Measurements from ENCODE around the gene FES. TPM values are rescaled to one million over a fixed set of nuclear protein-coding genes. Genes with fewer than 3 reads are reported as not detected.
A peak's percentile ranks its signal among the peaks of the same experiment; 100 is the strongest.

Gene FES
- total RNA-seq, 1 experiment from 2014 or later: 6.7 TPM

DNA sequence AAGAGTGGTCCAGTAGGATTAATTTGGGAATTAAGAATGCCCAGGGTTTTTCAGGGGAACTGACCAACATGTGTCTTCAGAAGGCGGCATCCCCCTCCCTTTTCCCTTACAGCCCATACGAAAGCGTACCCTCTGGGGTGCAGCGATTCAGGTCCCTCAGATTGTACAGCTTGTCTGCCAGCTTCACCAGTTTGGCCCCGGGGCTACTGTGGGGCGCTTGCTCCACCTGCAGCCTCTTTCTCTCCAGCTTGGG lies 47.2 kb downstream of the FES start:
- WGBS (ENCODE audit: extremely low coverage, insufficient read length, low lambda C conversion rate): no CpG with 5 or more reads among the region's 6 CpGs
- Histone ChIP-seq H3K4ac (ENCODE audit: low read depth, low read length) (no peak overlapping the region), H4K8ac (replicated peaks; ENCODE audit: insufficient read length, low read depth, low read length) (no peak overlapping the region), H3K9me3 (ENCODE audit: control insufficient read depth, low read depth, low read length) (no peaks in the 10 kb centered on the region), H2BK20ac (ENCODE audit: low read depth, low read length, poor library complexity, severe bottlenecking) (no peak overlapping the region), H3K79me2 (ENCODE audit: insufficient read depth, low read length) (no peaks in the 10 kb centered on the region; the same call in 1 of the 2 replicates), H3K4me1 (ENCODE audit: insufficient read depth, low read length) (no peaks in the 10 kb centered on the region), H3K23ac (ENCODE audit: insufficient read length, low read depth, low read length) (no peak overlapping the region), H2BK120ac (ENCODE audit: low read depth, low read length, poor library complexity, severe bottlenecking) (no peak overlapping the region), H3K14ac (ENCODE audit: insufficient read depth, low read length) (no peak overlapping the region), H4K5ac (ENCODE audit: insufficient read length, low read depth, low read length) (no peak overlapping the region), H2AK5ac (ENCODE audit: insufficient read length, low read length) (no peak overlapping the region), H3K4me2 (ENCODE audit: insufficient read depth, insufficient read length, low read length) (peak overlapping the region; percentile 80), H3K79me1 (ENCODE audit: insufficient read depth, low read depth, low read length, poor library complexity, severe bottlenecking) (no peaks in the 10 kb centered on the region), H3K56ac (ENCODE audit: insufficient read length, low read depth, low read length) (no peak overlapping the region), H2BK12ac (ENCODE audit: insufficient read length, low read depth, low read length) (no peak overlapping the region), H2AFZ (ENCODE audit: low read length) (no peak overlapping the region), H2BK5ac (ENCODE audit: insufficient read length, low read length) (no peak overlapping the region), H2BK15ac (ENCODE audit: low read depth, low read length) (no peak overlapping the region), H3T11ph (ENCODE audit: low read length) (no peak overlapping the region), H3K9ac (ENCODE audit: extremely low read depth, insufficient read length, low read length) (no peak overlapping the region), H3K23me2 (ENCODE audit: insufficient read length, low read depth, low read length, poor library complexity, severe bottlenecking) (peaks cover 14% of the 10 kb centered on the region), H3K27me3 (ENCODE audit: insufficient read depth, low read length) (no peaks in the 10 kb centered on the region), H3K18ac (ENCODE audit: insufficient read length, low read depth, low read length) (no peak overlapping the region), H3K27ac (ENCODE audit: insufficient read length, low read depth, low read length) (no peak overlapping the region), H4K91ac (ENCODE audit: insufficient read length, low read depth, low read length) (no peak overlapping the region), H4K20me1 (ENCODE audit: control insufficient read depth, insufficient read depth, insufficient read length) (no peaks in the 10 kb centered on the region)
- H3K9me3 Mint-ChIP-seq: no peaks in the 10 kb centered on the region; a peak in 2 of 5 replicates
- H3K27me3 Mint-ChIP-seq (ENCODE audit: low read depth): peaks cover 11% of the 10 kb centered on the region
- peaks cover 4 to 6% (median 4%) of the 10 kb centered on the region in 3 experiments; a peak in 6 of 7 replicates for H3K36me3 Mint-ChIP-seq (ENCODE audit: insufficient read depth in 1 of 3, low read depth in 3 of 3)
- peak overlapping the region in 1 of 3 experiments; percentile 80; a peak in 2 of 7 replicates for H3K27ac Mint-ChIP-seq
- TF ChIP-seq, protein P1, sequence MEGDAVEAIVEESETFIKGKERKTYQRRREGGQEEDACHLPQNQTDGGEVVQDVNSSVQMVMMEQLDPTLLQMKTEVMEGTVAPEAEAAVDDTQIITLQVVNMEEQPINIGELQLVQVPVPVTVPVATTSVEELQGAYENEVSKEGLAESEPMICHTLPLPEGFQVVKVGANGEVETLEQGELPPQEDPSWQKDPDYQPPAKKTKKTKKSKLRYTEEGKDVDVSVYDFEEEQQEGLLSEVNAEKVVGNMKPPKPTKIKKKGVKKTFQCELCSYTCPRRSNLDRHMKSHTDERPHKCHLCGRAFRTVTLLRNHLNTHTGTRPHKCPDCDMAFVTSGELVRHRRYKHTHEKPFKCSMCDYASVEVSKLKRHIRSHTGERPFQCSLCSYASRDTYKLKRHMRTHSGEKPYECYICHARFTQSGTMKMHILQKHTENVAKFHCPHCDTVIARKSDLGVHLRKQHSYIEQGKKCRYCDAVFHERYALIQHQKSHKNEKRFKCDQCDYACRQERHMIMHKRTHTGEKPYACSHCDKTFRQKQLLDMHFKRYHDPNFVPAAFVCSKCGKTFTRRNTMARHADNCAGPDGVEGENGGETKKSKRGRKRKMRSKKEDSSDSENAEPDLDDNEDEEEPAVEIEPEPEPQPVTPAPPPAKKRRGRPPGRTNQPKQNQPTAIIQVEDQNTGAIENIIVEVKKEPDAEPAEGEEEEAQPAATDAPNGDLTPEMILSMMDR (conservative IDR thresholded peaks at IDR 0.05): no peak
- no peak for DNase-seq
- H3K4me3 Mint-ChIP-seq: peak overlapping the region; percentile 90 to 94
- H3K4me1 Mint-ChIP-seq: peaks cover 21 to 26% of the 10 kb centered on the region in 2 experiments

Data from H9 (cell line).